IPS-18c (cell line): ENCODE data around the gene PRDM15.

ENCODE experiments used
- H3K4me3 ChIP-seq: 2 replicates; pipeline ENCODE4 v1.7.0; 2013; ENCODE audit warnings: low read depth, mild to moderate bottlenecking, low read length, moderate library complexity; ENCODE audit not compliant: insufficient read depth
- H3K9me3 ChIP-seq: one replicate; pipeline ENCODE4 v1.6.1; 2013; ENCODE audit warnings: mild to moderate bottlenecking, low read length, moderate library complexity; ENCODE audit not compliant: control insufficient read depth, insufficient read depth

The PRDM15 gene

GRCh38 chr21:41836166-41837015, 42.8 kb downstream of the PRDM15 start:
- H3K4me3 ChIP-seq = no peak overlapping the region
- H3K9me3 ChIP-seq = no peaks in the 10 kb centered on the region

GRCh38 chr21:41835711-41836154, 43.4 kb downstream of the PRDM15 start:
- Histone ChIP-seq H3K4me3 (no peak overlapping the region), H3K9me3 (no peaks in the 10 kb centered on the region)

GRCh38 chr21:41834926-41835663, 44.0 kb downstream of the PRDM15 start:
- no peaks in the 10 kb centered on the region for H3K9me3 ChIP-seq
- H3K4me3 ChIP-seq = no peak overlapping the region

GRCh38 chr21:41834252-41834925, 44.8 kb downstream of the PRDM15 start:
- H3K4me3 ChIP-seq = no peak overlapping the region
- H3K9me3 ChIP-seq = no peaks in the 10 kb centered on the region

GRCh38 chr21:41833497-41834115, 45.5 kb downstream of the PRDM15 start:
- no peak overlapping the region for H3K4me3 ChIP-seq

GRCh38 chr21:41832596-41833496, 46.3 kb downstream of the PRDM15 start:
- no peaks in the 10 kb centered on the region for H3K9me3 ChIP-seq
- no peak overlapping the region for H3K4me3 ChIP-seq

More at GRCh38 chr21:41833497-41834115, 45.5 kb downstream of the PRDM15 start:
- H3K9me3 ChIP-seq = no peaks in the 10 kb centered on the region

GRCh38 chr21:41831866-41832595, 47.1 kb downstream of the PRDM15 start:
- H3K4me3 ChIP-seq = no peak overlapping the region
- H3K9me3 ChIP-seq = no peaks in the 10 kb centered on the region

GRCh38 chr21:41831453-41831831, 47.7 kb downstream of the PRDM15 start:
- no peaks in the 10 kb centered on the region for H3K9me3 ChIP-seq
- H3K4me3 ChIP-seq = no peak overlapping the region

GRCh38 chr21:41830764-41831452, 48.2 kb downstream of the PRDM15 start:
- Histone ChIP-seq H3K9me3 (no peaks in the 10 kb centered on the region), H3K4me3 (no peak overlapping the region)

GRCh38 chr21:41830145-41830707, 48.9 kb downstream of the PRDM15 start:
- no peak overlapping the region for H3K4me3 ChIP-seq
- H3K9me3 ChIP-seq = no peaks in the 10 kb centered on the region

- Histone ChIP-seq H3K9me3 (no peaks in the 10 kb centered on the region), H3K4me3 (no peak overlapping the region)
These were observed 50.2 kb downstream of the PRDM15 start for GRCh38 chr21:41828884-41829360.

- H3K9me3 ChIP-seq = no peaks in the 10 kb centered on the region
- H3K4me3 ChIP-seq = no peak overlapping the region
These were observed 50.9 kb downstream of the PRDM15 start for GRCh38 chr21:41827951-41828883.

GRCh38 chr21:41825881-41826280, 53.3 kb downstream of the PRDM15 start:
- Histone ChIP-seq H3K9me3 (no peaks in the 10 kb centered on the region), H3K4me3 (no peak overlapping the region)

GRCh38 chr21:41825216-41825615, 53.9 kb downstream of the PRDM15 start:
- Histone ChIP-seq H3K9me3 (no peaks in the 10 kb centered on the region), H3K4me3 (no peak overlapping the region)
